Measurements from ENCODE around the gene DOCK10.

The DOCK10 gene

GRCh38 chr2:224986477-224986876 lies 55.8 kb downstream of the DOCK10 start (continued):
- no peak for TF ChIP-seq PRDM2 (tag by site-specific recombination; IDR thresholded peaks at IDR 0.05; ENCODE audit: borderline replicate concordance)
- no peak for TF ChIP-seq ZNF843 (tag by site-specific recombination; IDR thresholded peaks at IDR 0.05)
- TF ChIP-seq ZNF169 (tag by site-specific recombination; IDR thresholded peaks at IDR 0.05) = no peak
- TF ChIP-seq ZFP41 (tag by site-specific recombination; IDR thresholded peaks at IDR 0.05; ENCODE audit: borderline replicate concordance) = no peak
- no peak for TF ChIP-seq ZFP3 (tag by site-specific recombination; IDR thresholded peaks at IDR 0.05; ENCODE audit: low read depth)

GRCh38 chr2:224984637-224985036 lies 57.6 kb downstream of the DOCK10 start:
- no peak overlapping the region for H3K27ac ChIP-seq (ENCODE audit: extremely low read depth, low read depth, low read length)
- no peaks in the 10 kb centered on the region for H3K4me1 ChIP-seq (ENCODE audit: control insufficient read depth, insufficient read depth, low read length)
- ChIA-PET CTCF (no interaction called here), POLR2A (no interaction called here)
- no peaks in the 10 kb centered on the region for H3K9me3 ChIP-seq (ENCODE audit: control insufficient read depth, insufficient read depth, low read depth, low read length)
- no peaks in the 10 kb centered on the region for H3K36me3 ChIP-seq (ENCODE audit: control insufficient read depth in 2 of 2, insufficient read depth in 1 of 2, low read length in 2 of 2)
- TF ChIP-seq PRDM10 (tag by site-specific recombination; IDR thresholded peaks at IDR 0.05) (no peak), ZNF692 (tag by site-specific recombination; IDR thresholded peaks at IDR 0.05) (no peak), ZNF132 (tag by site-specific recombination; IDR thresholded peaks at IDR 0.05; ENCODE audit: borderline replicate concordance) (no peak), ZFP37 (tag by site-specific recombination; IDR thresholded peaks at IDR 0.05) (no peak), ZNF677 (tag by site-specific recombination; IDR thresholded peaks at IDR 0.05) (no peak), ZBTB7A (tag by site-specific recombination; IDR thresholded peaks at IDR 0.05; ENCODE audit: low read depth) (no peak), ZNF2 (tag by site-specific recombination; IDR thresholded peaks at IDR 0.05) (no peak), ZBTB44 (tag by site-specific recombination; IDR thresholded peaks at IDR 0.05) (no peak), ZNF580 (tag by site-specific recombination; IDR thresholded peaks at IDR 0.05) (no peak), TRIM28 (IDR thresholded peaks at IDR 0.05; ENCODE audit: borderline replicate concordance, low read length) (no peak), ZNF394 (tag by site-specific recombination; IDR thresholded peaks at IDR 0.05; ENCODE audit: borderline replicate concordance) (no peak), GLI2 (tag by site-specific recombination; IDR thresholded peaks at IDR 0.05; ENCODE audit: borderline replicate concordance, low read depth) (no peak), ZBTB8A (tag by site-specific recombination; IDR thresholded peaks at IDR 0.05) (no peak), ZNF48 (tag by site-specific recombination; IDR thresholded peaks at IDR 0.05) (no peak), ZXDB (tag by site-specific recombination; IDR thresholded peaks at IDR 0.05) (no peak)
- no peak overlapping the region for H3K4me3 ChIP-seq (ENCODE audit: low read depth, low read length)
